HT-29 (cell line): ENCODE results near the gene MS4A12. TPM values are rescaled to one million over a fixed set of nuclear protein-coding genes. Genes with fewer than 3 reads are reported as not detected.
"Not testable (repeated sequence)": the region's sequence is repeated elsewhere in the genome, so short reads cannot be mapped to it uniquely, and the experiment has no call there.

Experiments used
- DNase-seq: peaks from one replicate; pipeline ENCODE4 v3.0.0-alpha.2; 2015; ENCODE audit warnings: low spot score
- total RNA-seq: library from RNA; depleted of rRNA; stranded (reverse); fragments of >200 nt; shearing (Covaris generic); gene quantifications from 2 replicates; pipeline ENCODE4 v1.2.3, GENCODE V29; 2014; rRNA removed

The MS4A12 gene
- total RNA-seq, 1 experiment from 2014 or later: not detected

GRCh38 chr11:60512651-60513225 lies 20.2 kb downstream of the MS4A12 start:
- DNase-seq: no peak

GRCh38 chr11:60513496-60514460 lies 21.2 kb downstream of the MS4A12 start:
- DNase-seq: no peak

DNA sequence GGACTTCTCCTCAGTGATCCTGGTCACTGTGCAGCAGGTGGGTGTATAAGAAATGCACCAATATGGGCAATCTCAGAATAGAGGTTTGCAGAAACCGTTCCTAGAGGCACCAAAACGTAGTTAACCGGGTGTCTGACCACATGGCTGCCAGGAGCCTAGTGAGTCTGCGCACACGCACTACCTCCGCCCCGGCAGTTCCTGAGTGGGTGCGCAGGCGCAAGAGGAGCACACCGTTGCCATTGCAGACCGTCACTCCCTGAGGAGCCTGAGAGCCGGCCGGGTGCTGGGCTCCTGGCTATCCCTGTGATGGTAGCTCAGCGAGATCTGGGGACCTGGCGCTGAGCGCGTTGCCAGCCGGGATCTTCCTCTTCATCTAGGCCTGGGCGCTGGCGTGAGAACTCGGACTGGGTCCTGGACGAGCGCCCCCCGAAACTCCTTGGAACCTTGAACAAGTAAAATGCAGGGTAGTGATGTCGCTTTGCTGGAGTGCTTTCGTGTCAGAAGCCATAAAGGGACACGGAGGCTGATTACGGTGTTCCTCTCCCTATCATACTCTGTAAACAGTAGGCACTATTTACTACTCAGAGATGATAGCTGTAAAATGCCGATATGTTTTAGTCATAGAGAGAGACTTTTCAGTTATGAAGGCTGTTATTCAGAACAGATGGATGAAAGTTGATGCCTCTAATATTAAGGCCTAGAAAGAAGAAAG lies 22.7 kb downstream of the MS4A12 start, which contains the start of gene MS4A13:
TSS of gene MS4A13 (plus strand) at position 249 of the 712 bp plus-strand sequence. CDS start 2,692 bp downstream, outside the sequence.
- no peak for DNase-seq

GRCh38 chr11:60528465-60528864 lies 35.9 kb downstream of the MS4A12 start:
- DNase-seq: no peak

DNA sequence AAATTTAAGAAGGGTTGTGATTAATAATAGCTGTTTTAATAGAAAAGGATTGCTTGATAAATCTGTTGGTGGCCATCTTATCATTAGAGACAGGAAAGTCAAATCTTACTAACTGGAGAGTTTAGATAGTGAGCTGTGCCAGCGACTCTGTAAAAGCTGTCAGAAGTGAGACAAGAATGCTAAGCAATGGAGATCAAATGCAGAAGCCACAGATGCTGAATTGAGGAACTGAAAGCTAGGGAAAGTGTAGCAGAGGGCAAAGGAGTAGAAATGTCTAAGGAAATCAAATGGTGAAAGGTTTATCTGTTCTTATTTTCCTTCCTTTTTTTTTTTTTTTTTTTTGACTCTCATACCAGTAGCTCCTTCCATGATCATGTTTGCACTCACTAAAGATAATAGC lies 36.4 kb downstream of the MS4A12 start:
- no peak for DNase-seq

DNA sequence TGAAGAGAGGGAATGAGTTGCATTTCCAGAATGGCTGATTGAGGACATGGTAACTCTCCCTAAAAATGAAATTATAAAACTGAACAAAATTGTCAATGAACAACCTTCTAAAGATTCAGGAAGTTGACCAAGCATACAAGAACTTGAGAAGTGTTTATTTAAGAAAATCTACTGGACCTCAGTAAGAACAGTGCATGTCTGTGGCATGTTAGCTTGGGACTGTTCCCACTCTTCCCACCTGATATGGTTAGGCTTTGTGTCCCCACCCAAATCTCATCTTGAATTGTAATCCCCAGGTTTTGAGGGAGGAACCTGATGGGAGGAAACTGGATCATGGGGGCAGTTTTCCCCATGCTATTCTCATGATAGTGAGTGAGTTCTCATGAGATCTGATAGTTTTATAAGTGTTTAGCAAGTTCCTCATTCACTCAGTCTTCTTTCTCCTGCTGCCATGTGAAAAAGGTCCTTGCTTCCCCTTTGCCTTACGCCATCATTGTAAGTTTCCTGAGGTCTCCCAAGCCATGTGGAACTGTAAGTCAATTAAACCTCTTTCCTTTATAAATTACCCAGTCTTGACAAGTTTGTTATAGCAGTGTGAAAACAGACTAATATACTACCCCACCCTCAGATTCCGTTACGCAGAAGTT lies 38.0 kb downstream of the MS4A12 start:
- no peak for DNase-seq

GRCh38 chr11:60532383-60532782 lies 39.8 kb downstream of the MS4A12 start:
- DNase-seq: not testable (repeated sequence)

- not testable (repeated sequence) for DNase-seq
Measured at GRCh38 chr11:60538627-60539026, 46.0 kb downstream of the MS4A12 start.

DNA sequence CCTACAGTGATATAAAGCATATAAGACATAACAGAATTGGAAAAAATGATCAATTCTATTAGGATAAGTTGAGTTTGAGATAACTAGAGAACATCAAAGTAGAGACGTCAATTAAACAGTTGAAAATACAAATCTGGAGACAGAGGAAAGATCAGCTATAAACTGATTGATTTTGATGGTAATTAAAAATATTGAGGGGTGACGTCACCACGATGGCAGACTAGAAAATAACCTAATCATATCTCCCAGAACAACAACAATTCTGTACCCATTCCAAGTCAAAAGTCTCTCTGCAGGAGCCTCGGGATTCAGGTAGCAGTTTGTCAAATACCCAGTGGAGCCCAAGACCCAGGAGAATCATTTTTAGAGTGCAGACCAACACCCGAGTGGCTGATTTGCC lies 51.5 kb downstream of the MS4A12 start:
- no peak for DNase-seq

Other genes with a start within 250 kb of the MS4A12 start
- gene MS4A4E, start 249.6 kb upstream of the MS4A12 start, total RNA-seq: 0.43 TPM in 1 of 2 replicates, not detected in the other
- gene MS4A4A, start 212.1 kb upstream of the MS4A12 start, total RNA-seq: not detected in 2 replicates
- gene MS4A6E, start 165.5 kb upstream of the MS4A12 start, total RNA-seq: not detected in 2 replicates
- gene MS4A7, start 114.2 kb upstream of the MS4A12 start, total RNA-seq: not detected in 2 replicates
- not detected in 2 replicates for gene MS4A14, start 96.3 kb upstream of the MS4A12 start, total RNA-seq
- gene MS4A5, start 63.2 kb upstream of the MS4A12 start, total RNA-seq: not detected in 2 replicates
- not detected in 2 replicates for gene MS4A1, start 36.9 kb upstream of the MS4A12 start, total RNA-seq
- not detected in 2 replicates for gene MS4A13, start 22.6 kb downstream of the MS4A12 start, total RNA-seq
- gene MS4A8, start 206.8 kb downstream of the MS4A12 start, total RNA-seq: not detected in 2 replicates
- gene MS4A18, start 231.9 kb downstream of the MS4A12 start, total RNA-seq: not detected in 2 replicates